HG02642 (cell line): Measurements from ENCODE around the gene GRM8.

Experiments
- ATAC-seq: cut with Tn5 transposase; IDR thresholded peaks from one replicate; pipeline ENCODE4 v1.9.1; 2021; ENCODE audit warnings: mild to moderate bottlenecking; ENCODE audit not compliant: unreplicated experiment, poor library complexity

GRM8 gene

GRCh38 chr7:127152423-127152822 is 100.3 kb downstream of the GRM8 start:
- no peak for ATAC-seq

- ATAC-seq, result no peak
These were observed 101.4 kb downstream of the GRM8 start for GRCh38 chr7:127151379-127151778.

- ATAC-seq, result no peak
These were observed 102.2 kb downstream of the GRM8 start for GRCh38 chr7:127150543-127150942.

GRCh38 chr7:127146746-127147536 is 105.8 kb downstream of the GRM8 start:
- no peak for ATAC-seq

GRCh38 chr7:127137146-127137545 is 115.6 kb downstream of the GRM8 start:
- no peak for ATAC-seq

- ATAC-seq, result no peak
These were observed 116.8 kb downstream of the GRM8 start for GRCh38 chr7:127135871-127136485.

- no peak for ATAC-seq
These were observed 129.5 kb downstream of the GRM8 start for GRCh38 chr7:127123220-127123619.

- no peak for ATAC-seq
These were observed 133.2 kb downstream of the GRM8 start for GRCh38 chr7:127119517-127119916.

- peak; percentile 45 for ATAC-seq
These were observed 137.9 kb downstream of the GRM8 start for GRCh38 chr7:127114742-127115265.

- ATAC-seq, result peak; percentile 90
These were observed 145.1 kb downstream of the GRM8 start for GRCh38 chr7:127107601-127108007.

- ATAC-seq, result no peak
These were observed 159.4 kb downstream of the GRM8 start for GRCh38 chr7:127093340-127093739.

GRCh38 chr7:127091620-127092019 is 161.1 kb downstream of the GRM8 start:
- ATAC-seq, result no peak

- no peak for ATAC-seq
These were observed 163.6 kb downstream of the GRM8 start for GRCh38 chr7:127089146-127089545.

GRCh38 chr7:127081539-127081938 is 171.2 kb downstream of the GRM8 start:
- ATAC-seq, result no peak

- no peak for ATAC-seq
These were observed 172.2 kb downstream of the GRM8 start for GRCh38 chr7:127080576-127080975.

GRCh38 chr7:127066974-127067373 is 185.8 kb downstream of the GRM8 start:
- no peak for ATAC-seq

- no peak for ATAC-seq
These were observed 193.3 kb downstream of the GRM8 start for GRCh38 chr7:127059475-127059874.

- no peak for ATAC-seq
These were observed 194.8 kb downstream of the GRM8 start for GRCh38 chr7:127057918-127058317.

GRCh38 chr7:127056202-127056601 is 196.5 kb downstream of the GRM8 start:
- ATAC-seq, result no peak

GRCh38 chr7:127047521-127047920 is 205.2 kb downstream of the GRM8 start:
- ATAC-seq, result no peak

GRCh38 chr7:127041689-127042452 is 210.9 kb downstream of the GRM8 start:
- ATAC-seq, result no peak
